Osteocyte (in vitro differentiated cells): ENCODE measurements around the gene CATSPERB. TPM values are rescaled to one million over a fixed set of nuclear protein-coding genes. Genes with fewer than 3 reads are reported as not detected.
"Not testable (repeated sequence)": the region's sequence is repeated elsewhere in the genome, so short reads cannot be mapped to it uniquely, and the experiment has no call there.

Experiments
- DNase-seq: peaks from one replicate; pipeline ENCODE4 v3.0.0; 2021; ENCODE audit warnings: mixed read lengths; ENCODE audit not compliant: unreplicated experiment; ENCODE audit errors: extremely low spot score
- H3K27ac Mint-ChIP-seq: one replicate; pipeline ENCODE4 v1.8.0; 2021; ENCODE audit warnings: mild to moderate bottlenecking, mixed read lengths; ENCODE audit not compliant: unreplicated experiment
- H3K27me3 Mint-ChIP-seq: one replicate; pipeline ENCODE4 v1.8.0; 2021; ENCODE audit warnings: mixed read lengths; ENCODE audit not compliant: unreplicated experiment
- H3K36me3 Mint-ChIP-seq: one replicate; pipeline ENCODE4 v1.8.0; 2021; ENCODE audit warnings: mixed read lengths; ENCODE audit not compliant: unreplicated experiment
- H3K4me1 Mint-ChIP-seq: one replicate; pipeline ENCODE4 v1.8.0; 2021; ENCODE audit warnings: mixed read lengths; ENCODE audit not compliant: unreplicated experiment
- H3K4me3 Mint-ChIP-seq: one replicate; pipeline ENCODE4 v1.8.0; 2021; ENCODE audit warnings: mild to moderate bottlenecking, moderate library complexity, mixed read lengths; ENCODE audit not compliant: unreplicated experiment
- H3K9me3 Mint-ChIP-seq: one replicate; pipeline ENCODE4 v1.8.0; 2021; ENCODE audit warnings: mixed read lengths; ENCODE audit not compliant: unreplicated experiment
- total RNA-seq: library from RNA; stranded (reverse); gene quantifications from 2 replicates; pipeline ENCODE4 v1.2.1, GENCODE V29; 2021
- TF ChIP-seq, protein P1 (sequence below): fragments of 200-600 bp; sonication (generic); IDR thresholded peaks from 2 replicates; pipeline ENCODE4 v1.5.0; 2021; ENCODE audit warnings: antibody characterized with exemption, mild to moderate bottlenecking, moderate library complexity

The CATSPERB gene
- total RNA-seq, 1 donor from 2014 or later: not detected

DNA sequence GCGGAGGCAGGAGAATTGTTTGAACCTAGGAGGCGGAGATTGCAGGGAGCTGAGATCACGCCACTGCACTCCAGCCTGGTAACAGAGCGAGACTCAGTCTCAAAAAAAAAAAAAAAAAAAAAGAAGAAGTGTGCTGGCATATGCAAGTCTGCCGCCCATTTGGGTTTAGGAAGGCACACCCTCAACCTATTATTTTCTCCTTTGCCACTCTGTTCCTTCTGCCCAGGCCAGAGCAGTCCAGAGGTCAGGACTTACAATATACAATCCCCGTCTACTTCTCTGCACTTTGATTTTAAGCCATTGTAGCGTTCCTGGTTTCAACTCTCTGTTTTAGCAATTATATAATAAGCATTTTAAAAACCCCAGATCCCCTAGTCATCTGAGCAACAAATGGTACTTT is 39.8 kb downstream of the CATSPERB start:
- H3K9me3 Mint-ChIP-seq: peaks cover 21% of the 10 kb centered on the region
- no peaks in the 10 kb centered on the region for H3K4me1 Mint-ChIP-seq
- H3K4me3 Mint-ChIP-seq: no peak overlapping the region
- TF ChIP-seq, protein P1, sequence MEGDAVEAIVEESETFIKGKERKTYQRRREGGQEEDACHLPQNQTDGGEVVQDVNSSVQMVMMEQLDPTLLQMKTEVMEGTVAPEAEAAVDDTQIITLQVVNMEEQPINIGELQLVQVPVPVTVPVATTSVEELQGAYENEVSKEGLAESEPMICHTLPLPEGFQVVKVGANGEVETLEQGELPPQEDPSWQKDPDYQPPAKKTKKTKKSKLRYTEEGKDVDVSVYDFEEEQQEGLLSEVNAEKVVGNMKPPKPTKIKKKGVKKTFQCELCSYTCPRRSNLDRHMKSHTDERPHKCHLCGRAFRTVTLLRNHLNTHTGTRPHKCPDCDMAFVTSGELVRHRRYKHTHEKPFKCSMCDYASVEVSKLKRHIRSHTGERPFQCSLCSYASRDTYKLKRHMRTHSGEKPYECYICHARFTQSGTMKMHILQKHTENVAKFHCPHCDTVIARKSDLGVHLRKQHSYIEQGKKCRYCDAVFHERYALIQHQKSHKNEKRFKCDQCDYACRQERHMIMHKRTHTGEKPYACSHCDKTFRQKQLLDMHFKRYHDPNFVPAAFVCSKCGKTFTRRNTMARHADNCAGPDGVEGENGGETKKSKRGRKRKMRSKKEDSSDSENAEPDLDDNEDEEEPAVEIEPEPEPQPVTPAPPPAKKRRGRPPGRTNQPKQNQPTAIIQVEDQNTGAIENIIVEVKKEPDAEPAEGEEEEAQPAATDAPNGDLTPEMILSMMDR: no peak
- no peaks in the 10 kb centered on the region for H3K27me3 Mint-ChIP-seq
- no peak for DNase-seq
- H3K36me3 Mint-ChIP-seq: no peaks in the 10 kb centered on the region
- H3K27ac Mint-ChIP-seq: no peak overlapping the region

- TF ChIP-seq, protein P1: no peak
- Mint-ChIP-seq H3K9me3 (peaks cover 16% of the 10 kb centered on the region), H3K27ac (no peak overlapping the region), H3K36me3 (no peaks in the 10 kb centered on the region), H3K4me1 (no peaks in the 10 kb centered on the region), H3K27me3 (peaks cover 2% of the 10 kb centered on the region), H3K4me3 (no peak overlapping the region)
- no peak for DNase-seq
Measured at GRCh38 chr14:91689608-91690007, 42.3 kb downstream of the CATSPERB start.

GRCh38 chr14:91687436-91687835 is 44.5 kb downstream of the CATSPERB start:
- H3K4me1 Mint-ChIP-seq, DNase-seq, H3K4me3 Mint-ChIP-seq, H3K36me3 Mint-ChIP-seq, H3K27ac Mint-ChIP-seq, H3K27me3 Mint-ChIP-seq: not testable (repeated sequence)
- H3K9me3 Mint-ChIP-seq: peaks cover 12% of the 10 kb centered on the region

GRCh38 chr14:91685600-91685999 is 46.3 kb downstream of the CATSPERB start:
- no peaks in the 10 kb centered on the region for H3K4me1 Mint-ChIP-seq
- no peak overlapping the region for H3K4me3 Mint-ChIP-seq
- H3K36me3 Mint-ChIP-seq: no peaks in the 10 kb centered on the region
- peaks cover 2% of the 10 kb centered on the region for H3K27me3 Mint-ChIP-seq
- peaks cover 13% of the 10 kb centered on the region for H3K9me3 Mint-ChIP-seq
- DNase-seq: no peak
- no peak overlapping the region for H3K27ac Mint-ChIP-seq
- TF ChIP-seq, protein P1: no peak

DNA sequence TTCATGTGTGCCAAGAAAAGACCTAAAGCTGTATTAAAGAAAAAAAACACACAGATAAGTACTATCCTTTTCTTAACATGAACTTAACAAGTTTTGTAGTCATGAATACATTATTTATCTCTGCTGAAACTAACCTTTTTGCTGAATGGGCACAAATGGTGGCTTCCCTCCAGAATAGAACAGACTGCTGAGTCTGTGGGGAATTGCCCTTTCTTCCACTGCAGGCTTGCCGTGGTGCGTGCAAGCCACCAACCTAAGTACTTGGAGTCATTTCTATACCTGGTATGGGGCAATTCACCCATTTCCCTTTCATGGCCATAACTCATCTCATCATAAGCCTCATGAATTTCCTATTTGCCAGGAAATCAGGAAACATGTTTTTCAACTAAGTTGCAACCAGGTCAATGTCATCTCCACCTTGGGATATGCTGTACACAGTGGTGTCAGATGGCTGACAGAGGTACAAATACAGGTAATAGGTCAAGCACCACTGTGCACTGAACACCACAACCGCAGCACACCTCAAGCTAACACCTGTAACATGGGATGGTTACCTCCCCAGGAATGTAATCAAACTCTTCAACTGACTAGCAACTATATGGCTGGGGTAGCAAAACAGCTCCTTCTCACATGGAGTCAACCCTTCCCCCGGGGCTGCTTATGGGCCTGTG is 49.9 kb downstream of the CATSPERB start:
- H3K27ac Mint-ChIP-seq: no peak overlapping the region
- no peak overlapping the region for H3K4me3 Mint-ChIP-seq
- no peak for DNase-seq
- H3K9me3 Mint-ChIP-seq: peaks cover 16% of the 10 kb centered on the region
- no peaks in the 10 kb centered on the region for H3K36me3 Mint-ChIP-seq
- TF ChIP-seq, protein P1: no peak
- H3K27me3 Mint-ChIP-seq: peaks cover 2% of the 10 kb centered on the region
- no peaks in the 10 kb centered on the region for H3K4me1 Mint-ChIP-seq
